SK-N-MC (cell line): ENCODE data around the gene ZNF613.
"Not testable (repeated sequence)": the region's sequence is repeated elsewhere in the genome, so short reads cannot be mapped to it uniquely, and the experiment has no call there.

Experiments used
- EZH2 ChIP-seq: fragments of 200-600 bp; sonication (generic); IDR thresholded peaks from one replicate; pipeline ENCODE4 v1.6.1; 2017; ENCODE audit warnings: antibody characterized with exemption
- POLR2AphosphoS5 ChIP-seq: IDR thresholded peaks from 2 replicates; pipeline ENCODE4 v1.6.1; 2012; ENCODE audit warnings: mild to moderate bottlenecking, low read depth, low read length, borderline replicate concordance

GRCh38 chr19:51980926-51981325 lies 53.7 kb downstream of the ZNF613 start:
- TF ChIP-seq EZH2, POLR2AphosphoS5: not testable (repeated sequence)
